ENCODE results near the gene HRC.
"Not testable (repeated sequence)": the region's sequence is repeated elsewhere in the genome, so short reads cannot be mapped to it uniquely, and the experiment has no call there.

HRC gene

GRCh38 chr19:49133621-49134454 is 21.4 kb downstream of the HRC start:
- peak; percentile 76 to 77 for DNase-seq

GRCh38 chr19:49132974-49133609 is 22.1 kb downstream of the HRC start:
- DNase-seq = no peak

GRCh38 chr19:49130325-49130724 is 24.9 kb downstream of the HRC start:
- DNase-seq = no peak

- no peak for DNase-seq
Observed at GRCh38 chr19:49129238-49129583, 26.0 kb downstream of the HRC start.

- DNase-seq = no peak
Observed at GRCh38 chr19:49128545-49129237, 26.5 kb downstream of the HRC start.

GRCh38 chr19:49127674-49128544 is 27.3 kb downstream of the HRC start:
- DNase-seq = peak; percentile 99

- not testable (repeated sequence) for DNase-seq
Observed at GRCh38 chr19:49127225-49127624, 28.0 kb downstream of the HRC start.

- DNase-seq = no peak
Observed at GRCh38 chr19:49126575-49126974, 28.6 kb downstream of the HRC start.

- DNase-seq = no peak
Observed at GRCh38 chr19:49125025-49125731, 30.0 kb downstream of the HRC start.

GRCh38 chr19:49123285-49123684 is 31.9 kb downstream of the HRC start:
- DNase-seq = not testable (repeated sequence)

- not testable (repeated sequence) for DNase-seq
Observed at GRCh38 chr19:49121841-49122240, 33.4 kb downstream of the HRC start.

- DNase-seq = no peak
Observed at GRCh38 chr19:49120868-49121267, 34.3 kb downstream of the HRC start.

- DNase-seq = no peak
Observed at GRCh38 chr19:49120325-49120683, 34.9 kb downstream of the HRC start.

- peak in 1 of 2 experiments; percentile 47 for DNase-seq
Observed at GRCh38 chr19:49119411-49120324, 35.5 kb downstream of the HRC start, which contains the start of gene PPFIA3. PPFIA3 (plus strand) TSS chr19:49119544; CDS start chr19:49127874, 8,330 bp downstream.

GRCh38 chr19:49118565-49119410 is 36.4 kb downstream of the HRC start, which contains the start of gene C19orf73:
C19orf73 (minus strand) TSS chr19:49119143; CDS start chr19:49119022, 121 bp downstream.
- peak; percentile 94 to 97 for DNase-seq

- DNase-seq = no peak
Observed at GRCh38 chr19:49117677-49118564, 37.3 kb downstream of the HRC start.

GRCh38 chr19:49116544-49116943 is 38.7 kb downstream of the HRC start:
- no peak for DNase-seq

GRCh38 chr19:49114630-49115363 is 40.4 kb downstream of the HRC start:
- peak; percentile 72 to 74 for DNase-seq

All from activated T-cell treated with anti-CD3 and anti-CD28 coated beads, Interleukin-2, amount 50 U/mL, for 48 hours (primary cell).